DLD1 (cell line): ENCODE data around the gene SPATA2L.

ENCODE experiments used
- in situ Hi-C: cut with HindIII; loops from 2 replicates; pipeline ENCODE4 v1.10.0; 2017; ENCODE audit warnings: low sequenced_read_pairs

The SPATA2L gene, protein sequence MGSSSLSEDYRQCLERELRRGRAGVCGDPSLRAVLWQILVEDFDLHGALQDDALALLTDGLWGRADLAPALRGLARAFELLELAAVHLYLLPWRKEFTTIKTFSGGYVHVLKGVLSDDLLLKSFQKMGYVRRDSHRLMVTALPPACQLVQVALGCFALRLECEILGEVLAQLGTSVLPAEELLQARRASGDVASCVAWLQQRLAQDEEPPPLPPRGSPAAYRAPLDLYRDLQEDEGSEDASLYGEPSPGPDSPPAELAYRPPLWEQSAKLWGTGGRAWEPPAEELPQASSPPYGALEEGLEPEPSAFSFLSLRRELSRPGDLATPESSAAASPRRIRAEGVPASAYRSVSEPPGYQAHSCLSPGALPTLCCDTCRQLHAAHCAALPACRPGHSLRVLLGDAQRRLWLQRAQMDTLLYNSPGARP

DNA sequence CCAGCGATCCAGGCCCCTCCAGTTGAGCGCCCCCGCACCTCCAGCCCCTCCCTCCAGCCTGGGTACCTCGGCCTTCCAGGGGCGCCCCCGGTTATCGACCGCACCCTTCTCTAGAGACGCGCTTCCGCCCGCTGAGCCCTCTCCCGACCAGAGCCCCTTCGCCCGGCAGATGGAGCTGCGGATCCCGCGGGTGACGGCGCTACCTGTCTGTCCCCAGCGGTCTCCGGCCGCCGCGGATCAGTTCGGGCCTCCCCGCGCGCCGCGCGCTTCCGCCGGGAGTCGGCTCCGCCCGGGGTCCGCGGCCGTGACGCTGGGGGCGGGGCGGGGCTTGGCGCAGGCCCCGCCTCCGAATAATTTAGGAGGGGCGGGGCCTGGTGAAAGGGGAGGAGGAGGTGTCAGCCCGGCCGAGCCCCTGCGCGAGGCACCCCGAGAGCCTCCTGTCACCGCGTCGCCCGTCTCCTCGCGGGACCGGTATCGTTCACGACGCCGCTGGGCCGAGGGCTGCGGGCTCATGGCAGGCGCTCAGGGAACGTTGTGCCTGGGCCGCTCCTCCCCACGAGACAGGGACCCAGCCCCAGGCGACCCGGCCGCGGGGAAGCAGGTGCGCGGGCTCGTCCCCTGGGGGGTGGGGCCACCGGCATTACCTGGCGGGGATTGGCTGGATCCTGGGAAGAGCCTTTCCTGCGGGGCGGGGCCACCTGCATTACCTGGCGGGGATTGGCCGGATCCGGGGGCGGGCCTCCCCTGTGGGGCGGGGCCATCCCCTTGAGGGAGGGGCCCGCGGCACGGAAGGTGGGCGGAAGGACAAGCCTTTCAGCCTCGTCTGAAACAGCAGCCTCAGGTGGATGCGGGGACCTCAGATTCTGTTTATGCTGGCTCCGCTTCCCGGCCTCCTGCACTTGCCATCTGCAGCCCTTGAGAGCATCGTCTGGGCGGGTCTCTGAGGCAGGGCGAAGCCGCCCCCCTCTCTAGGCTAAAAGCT lies at the start of gene SPATA2L:
Gene SPATA2L (minus strand): TSS at position 281 of the 982 bp plus-strand sequence. CDS start 473 bp downstream, outside the sequence.
- in situ Hi-C loops: no loop called here

DNA sequence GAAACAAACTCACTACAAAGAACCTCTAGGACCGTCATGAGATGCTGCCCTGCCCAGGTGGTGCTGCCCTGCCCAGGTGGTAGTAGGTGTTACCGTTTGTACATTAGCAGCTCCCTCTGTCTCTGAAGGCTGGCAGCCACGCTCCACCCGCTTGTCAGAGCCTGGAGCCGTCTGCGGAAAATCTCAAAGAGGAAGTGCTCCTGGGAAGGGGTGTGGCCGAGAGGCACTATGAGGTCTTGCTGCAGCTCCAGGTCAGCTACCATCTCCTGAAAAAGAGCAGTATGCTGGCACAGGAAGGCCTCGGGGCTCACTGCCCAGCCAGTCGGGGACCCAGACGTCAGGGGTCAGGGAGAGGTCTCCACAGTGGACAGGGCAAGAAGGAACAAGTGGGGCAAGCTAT lies 48.1 kb upstream of the SPATA2L start:
- in situ Hi-C loops: no loop called here

DNA sequence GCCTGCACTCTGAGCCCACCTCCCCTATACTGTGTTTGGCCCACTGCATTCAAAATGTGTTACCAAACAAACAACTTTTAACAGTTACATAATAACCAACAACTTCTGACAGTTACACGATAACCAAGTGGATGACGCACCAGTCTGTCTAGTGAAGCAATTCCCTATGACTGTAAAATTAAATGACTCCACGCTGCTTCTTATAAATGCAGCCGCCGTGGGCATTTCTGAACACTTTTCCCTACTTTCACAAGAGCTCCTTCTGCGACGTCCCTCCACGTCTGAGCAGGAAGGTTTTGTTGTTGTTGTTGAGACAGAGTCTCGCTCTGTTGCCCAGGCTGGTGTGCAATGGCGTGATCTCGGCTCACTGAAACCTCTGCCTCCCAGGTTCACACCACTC lies 47.4 kb upstream of the SPATA2L start:
- in situ Hi-C loops: no loop called here

DNA sequence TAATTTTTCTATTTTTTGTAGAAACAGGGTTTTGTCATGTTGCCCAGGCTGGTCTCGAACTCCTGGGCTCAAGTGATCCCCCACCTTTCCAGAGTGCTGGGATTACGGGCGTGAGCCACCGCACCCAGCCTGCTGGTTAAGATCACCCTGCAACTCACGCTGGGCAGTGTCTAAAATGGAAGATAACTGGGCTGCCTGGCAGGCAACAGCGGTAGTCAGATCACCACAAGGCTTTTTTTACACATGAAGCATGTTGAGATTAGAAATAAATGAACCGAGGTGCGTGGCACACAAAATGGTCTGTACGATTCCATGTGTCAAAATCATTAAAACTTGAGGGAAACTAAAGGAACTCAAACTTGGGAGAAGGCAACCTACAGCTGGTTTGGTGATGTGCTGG lies 46.6 kb upstream of the SPATA2L start:
- in situ Hi-C loops: no loop called here

DNA sequence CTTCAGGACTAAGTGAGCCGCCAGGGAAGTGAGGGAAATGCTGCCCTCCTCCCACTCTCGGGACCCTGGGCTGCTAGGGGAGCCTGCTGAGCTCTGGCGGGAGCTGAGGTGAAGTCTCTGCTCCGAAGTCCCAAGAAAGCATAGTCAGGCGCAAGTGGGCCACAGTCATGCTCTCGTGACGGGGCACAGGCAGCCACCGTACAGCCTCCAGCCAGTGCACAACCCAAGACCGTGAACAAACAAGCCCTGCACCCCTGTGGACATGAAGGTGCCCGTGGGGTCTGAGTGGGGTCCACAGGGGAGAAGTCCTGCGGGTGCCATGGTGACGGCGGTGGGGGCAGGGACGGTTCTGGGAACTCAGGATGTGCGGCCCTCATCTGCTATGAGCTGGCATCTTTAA lies 44.5 kb upstream of the SPATA2L start:
- in situ Hi-C loops: no loop called here

DNA sequence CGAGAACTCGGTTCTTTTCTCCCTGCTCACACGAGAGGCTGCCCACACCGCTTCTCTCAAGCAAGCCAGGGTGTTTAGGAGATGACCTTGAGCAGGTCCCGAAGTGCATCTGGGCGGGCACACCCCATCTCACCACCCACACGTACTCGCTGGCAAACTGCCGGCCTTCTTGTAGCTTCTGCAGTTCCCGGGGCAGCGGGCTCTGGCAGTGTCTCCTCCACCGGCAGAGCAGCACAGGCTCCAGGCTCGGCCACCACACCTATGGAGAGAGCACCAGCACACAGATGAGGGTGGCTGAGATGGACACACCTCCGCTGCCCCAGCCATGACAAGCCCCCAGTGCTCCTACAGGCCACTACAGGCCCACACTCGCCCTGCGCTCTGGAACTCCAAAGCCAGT lies 43.3 kb upstream of the SPATA2L start:
- in situ Hi-C loops: no loop called here

DNA sequence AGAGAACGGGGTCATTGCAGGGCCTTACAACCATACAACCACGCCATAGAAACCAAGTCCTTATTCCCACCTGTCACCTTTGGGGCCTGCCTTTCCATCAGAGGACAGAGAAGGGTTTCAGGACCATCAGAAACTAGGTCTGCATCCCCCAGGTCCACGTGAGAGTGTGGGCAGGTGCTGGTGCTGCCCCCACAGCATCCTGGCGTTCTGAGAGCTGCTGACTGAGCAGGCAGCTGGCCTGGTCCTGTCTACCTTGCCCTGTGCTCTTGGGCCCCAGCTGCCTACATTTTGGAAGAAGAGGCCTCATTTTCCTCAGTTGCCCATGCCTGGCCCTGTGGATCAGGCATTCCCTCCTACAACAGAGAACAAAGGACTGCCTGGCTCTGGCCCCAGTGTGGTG lies 41.4 kb upstream of the SPATA2L start:
- in situ Hi-C loops: no loop called here

DNA sequence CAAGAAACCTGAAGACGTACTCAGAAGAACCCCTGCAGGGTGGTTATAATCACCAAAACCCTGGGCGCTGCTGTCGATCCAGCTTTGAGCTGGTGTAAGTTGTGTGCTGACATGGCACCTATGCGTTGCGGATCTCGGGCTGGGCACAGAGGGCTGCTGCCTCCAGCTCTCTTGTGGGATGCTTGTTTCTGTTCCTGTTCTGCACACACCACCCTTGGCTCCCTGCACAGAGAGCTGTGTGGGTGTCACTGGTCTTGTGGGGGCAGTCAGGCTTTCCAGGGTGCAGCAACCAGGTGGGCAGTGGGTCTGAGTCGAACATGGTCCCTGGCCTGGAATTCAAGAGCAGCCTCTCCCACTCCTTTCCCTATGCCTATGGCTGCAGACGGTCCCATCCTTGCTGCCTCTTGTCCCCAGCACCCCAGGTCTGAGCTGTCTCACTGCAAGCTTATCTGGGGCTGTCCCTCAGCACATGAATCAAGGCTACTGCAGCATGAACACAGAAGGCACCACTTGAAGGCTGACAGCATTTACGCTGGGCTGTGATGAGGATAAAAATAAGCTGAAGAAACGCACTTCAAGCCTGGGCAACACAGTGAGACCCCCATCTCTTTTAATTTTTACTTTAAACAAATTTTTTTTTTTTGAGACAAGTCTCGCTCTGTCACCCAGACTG lies 40.0 kb upstream of the SPATA2L start:
- in situ Hi-C loops: no loop called here

DNA sequence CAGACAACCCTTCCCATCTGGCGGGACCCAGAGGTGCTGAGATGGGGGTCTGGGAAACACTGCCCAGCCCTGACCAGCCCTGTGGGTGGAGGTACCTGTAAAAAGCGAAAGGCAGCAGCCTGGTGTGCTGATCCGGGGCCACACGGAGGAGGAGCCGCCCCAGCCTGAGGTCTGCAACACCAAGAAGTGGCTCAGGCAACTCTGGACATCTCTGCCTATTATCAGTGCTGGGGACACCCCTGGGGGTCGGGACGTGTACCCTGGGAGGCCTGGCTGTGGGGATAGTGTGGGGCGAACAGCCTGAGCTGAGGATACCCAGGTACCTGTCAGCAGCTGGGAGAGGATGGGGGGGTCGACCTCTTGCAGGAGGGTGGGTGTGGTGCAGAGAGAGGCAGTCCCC lies 37.9 kb upstream of the SPATA2L start:
- in situ Hi-C loops: no loop called here

DNA sequence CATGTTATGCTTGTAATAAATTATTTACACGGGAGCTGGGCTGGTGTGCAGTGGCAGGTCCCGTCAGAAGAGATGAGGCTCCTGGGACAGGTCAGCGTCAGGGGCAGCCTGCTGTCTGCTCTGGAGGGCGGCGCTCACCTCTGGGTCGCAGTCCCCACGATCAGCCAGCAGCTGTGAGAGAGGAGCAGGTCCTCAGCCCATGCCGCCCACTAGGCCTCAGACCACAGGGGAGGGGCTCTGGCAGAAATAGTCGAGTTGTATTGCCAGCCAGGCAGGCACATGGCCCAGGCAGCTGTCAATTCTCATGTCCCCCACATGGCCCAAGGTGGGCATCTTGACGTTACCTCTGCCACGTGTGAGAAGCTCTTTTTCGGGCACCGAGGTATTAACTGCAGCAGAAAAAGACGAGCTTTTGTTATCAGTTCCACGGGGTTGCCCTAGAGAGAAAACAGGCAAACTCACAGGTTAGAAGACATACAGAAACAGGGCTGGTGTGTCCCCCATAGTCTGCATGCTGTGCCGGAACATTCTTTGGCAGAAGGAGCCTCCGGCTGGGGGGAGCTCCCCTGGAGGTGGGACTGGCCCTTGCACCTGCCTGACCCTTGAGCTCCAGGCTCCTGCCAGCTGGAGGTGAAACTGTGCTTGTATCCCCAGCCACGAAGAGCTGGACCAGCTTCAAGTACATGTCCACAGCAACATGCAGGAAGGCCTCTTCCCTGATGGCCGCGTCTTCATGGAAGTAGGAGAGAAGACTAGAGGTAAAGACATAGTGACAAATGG lies 37.2 kb upstream of the SPATA2L start:
- in situ Hi-C loops: no loop called here

DNA sequence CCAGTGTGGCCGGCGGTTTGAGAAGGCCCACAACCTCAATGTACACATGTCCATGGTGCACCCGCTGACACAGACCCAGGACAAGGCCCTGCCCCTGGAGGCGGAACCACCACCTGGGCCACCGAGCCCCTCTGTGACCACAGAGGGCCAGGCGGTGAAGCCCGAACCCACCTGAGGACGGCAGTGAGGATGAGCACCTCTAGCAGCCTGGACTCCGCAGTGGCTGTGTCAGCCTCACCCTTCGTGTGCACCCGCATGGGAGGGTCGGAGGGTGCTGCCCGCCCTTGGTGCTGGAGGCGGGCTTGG lies 36.5 kb upstream of the SPATA2L start:
- in situ Hi-C loops: no loop called here

DNA sequence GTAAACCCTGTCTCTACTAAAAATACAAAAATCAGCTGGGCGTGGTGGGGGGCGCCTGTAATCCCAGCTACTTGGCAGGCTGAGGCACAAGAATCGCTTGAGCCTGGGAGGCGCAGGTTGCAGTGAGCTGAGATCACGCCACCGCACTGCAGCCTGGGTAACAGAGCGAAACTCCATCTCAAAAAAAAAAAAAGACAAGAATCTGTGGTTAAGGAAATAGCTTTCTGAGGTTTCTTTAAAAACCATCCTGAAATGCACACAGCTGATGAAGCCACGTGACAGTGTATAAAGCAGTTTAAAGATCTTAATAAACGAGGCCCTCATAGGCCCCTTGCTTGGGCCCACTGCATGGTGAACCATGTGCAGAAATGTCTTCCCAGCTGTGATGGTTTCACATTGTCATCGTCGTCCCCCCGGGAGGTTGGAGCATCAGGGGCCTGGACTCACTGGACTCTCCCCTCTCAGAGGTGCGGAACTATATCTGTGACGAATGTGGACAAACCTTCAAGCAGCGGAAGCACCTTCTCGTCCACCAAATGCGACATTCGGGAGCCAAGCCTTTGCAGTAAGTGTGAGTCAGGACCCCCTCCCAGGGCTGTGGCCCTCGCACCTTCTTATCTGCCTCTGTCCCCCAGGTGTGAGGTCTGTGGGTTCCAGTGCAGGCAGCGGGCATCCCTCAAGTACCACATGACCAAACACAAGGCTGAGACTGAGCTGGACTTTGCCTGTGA lies 36.0 kb upstream of the SPATA2L start:
- in situ Hi-C loops: no loop called here

DNA sequence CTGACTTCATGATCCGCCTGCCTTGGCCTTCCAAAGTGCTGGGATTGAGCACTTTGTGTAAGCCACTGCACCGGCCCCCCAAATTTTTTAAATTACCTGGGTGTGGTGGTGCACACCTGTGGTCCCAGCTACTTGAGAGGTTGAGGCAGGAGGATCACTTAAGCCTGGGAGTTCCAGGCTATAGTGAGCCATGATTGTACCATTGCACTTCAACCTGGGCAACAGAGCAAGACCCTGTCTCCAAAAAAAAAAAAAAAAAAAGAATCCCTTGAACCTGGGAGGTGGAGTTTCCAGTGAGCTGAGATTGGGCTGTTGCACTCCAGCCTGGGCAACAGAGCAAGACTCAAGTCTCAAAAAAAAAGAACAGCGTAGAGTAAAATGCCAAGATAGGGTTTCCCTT lies 35.0 kb upstream of the SPATA2L start:
- in situ Hi-C loops: no loop called here

DNA sequence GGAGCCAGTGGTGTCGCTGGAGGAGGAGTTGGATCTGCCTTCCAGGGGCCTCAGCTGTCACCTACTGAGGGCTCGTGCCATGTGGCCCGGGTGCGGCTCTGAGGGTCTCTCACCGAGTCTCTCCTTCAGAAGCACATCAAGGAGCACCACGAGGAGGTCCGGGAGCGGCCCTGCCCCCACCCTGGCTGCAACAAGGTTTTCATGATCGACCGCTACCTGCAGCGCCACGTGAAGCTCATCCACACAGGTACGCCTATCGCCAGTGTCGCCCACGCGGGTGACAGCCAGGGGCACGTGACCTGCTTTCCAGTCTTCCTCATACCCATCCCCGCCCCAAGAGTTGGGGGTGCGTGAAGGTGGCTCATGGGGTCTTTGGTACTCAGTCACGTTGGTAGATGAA lies 32.3 kb upstream of the SPATA2L start:
- in situ Hi-C loops: no loop called here

DNA sequence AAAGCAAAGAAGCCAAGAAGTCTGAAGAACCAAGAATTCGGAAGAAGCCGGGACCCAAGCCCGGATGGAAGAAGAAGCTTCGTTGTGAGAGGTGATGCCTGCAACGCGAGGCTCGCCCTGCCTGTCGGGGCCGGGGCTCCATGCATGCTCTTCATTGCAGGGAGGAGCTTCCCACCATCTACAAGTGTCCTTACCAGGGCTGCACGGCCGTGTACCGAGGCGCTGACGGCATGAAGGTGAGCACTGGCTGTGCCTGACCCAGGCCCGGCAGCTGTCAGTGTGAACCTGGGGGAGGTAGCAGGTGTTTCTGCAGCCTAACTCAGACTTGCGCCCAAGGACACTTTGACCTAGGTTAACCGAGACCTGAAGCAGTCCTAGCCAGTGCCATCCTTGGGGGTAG lies 31.8 kb upstream of the SPATA2L start:
- in situ Hi-C loops: no loop called here

DNA sequence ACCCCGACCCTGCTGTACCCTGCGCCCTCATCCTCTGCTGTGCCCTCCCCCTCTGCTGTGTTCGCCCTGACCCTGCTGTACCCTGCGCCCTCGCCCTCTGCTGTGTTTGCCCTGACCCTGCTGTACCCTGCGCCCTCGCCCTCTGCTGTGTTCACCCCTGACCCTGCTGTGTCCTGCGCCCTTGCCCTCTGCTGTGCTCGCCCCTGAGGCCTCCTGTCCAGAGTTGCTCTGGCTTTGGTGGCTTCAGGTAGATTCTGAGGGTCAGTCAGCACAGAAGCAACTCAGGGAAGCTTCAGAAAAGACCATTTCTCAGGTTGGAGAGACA lies 31.4 kb upstream of the SPATA2L start:
- in situ Hi-C loops: no loop called here

DNA sequence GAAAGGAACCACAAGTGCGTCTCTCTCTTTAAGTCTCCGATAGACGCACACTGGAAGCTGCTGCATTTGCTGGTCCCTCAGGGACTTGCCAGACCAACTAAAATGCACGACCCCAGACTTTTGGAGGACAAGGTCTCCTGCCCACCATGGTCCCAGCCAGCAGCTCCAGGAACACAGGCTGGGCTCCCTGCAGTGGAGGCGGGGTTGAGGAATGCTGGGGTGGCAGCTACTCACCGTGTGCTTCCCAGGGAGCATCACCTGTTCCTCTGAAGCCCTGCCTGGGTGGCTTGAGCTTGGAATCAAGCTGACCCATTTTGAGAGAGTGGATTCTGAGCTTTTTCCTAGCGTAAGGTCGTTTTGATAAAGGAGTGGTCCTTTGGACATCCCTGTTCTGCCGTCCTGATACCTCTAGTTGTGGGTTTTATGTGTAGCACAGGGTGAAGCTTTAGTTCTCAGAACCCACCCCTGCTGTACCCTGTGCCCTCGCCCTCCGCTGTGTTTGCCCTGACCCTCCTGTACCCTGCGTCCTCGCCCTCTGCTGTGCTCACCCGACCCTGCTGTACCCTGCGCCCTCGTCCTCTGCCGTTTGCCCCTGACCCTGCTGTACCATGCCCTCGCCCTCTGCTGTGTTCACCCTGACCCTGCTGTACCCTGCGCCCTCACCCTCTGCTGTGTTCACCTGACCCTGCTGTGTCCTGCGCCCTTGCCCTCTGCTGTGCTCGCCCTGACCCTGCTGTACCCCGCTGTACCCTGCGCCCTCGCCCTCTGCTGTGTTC lies 30.8 kb upstream of the SPATA2L start:
- in situ Hi-C loops: no loop called here

DNA sequence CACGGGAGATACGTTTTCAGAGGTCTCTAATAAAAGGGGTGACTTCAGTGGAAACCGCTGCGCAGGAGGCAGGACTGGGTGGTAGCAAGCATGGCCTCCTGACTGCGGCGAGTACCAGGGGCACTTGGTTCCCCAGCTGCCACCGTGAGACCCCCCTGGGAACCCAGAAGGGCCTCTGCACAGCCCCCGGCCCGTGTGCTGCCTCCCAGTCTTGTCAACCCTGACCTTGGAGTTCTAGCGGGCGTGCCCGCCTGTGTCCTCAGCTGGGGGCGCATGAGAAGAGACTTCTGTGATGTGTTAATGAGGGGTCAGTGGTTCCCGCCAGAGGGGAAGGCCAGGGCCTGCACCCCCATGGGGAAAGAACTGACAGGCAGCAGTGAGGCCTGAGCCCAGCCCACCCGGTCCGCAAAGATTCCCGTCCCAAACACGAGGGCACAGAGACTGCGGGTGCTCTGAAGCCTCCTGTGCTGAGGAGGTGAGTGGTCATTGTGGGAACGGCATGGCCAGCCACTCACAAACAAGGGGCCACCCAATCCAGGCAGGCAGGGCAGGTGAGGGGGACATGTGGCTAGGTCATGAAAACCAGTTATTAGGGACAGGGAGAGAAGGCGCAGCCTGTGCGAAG lies 29.2 kb upstream of the SPATA2L start:
- in situ Hi-C loops: no loop called here
